Neural progenitor cell (in vitro differentiated cells): ENCODE results near the gene THBD.

Source experiments
- EZH2 ChIP-seq: fragments of 200-600 bp; sonication (generic); IDR thresholded peaks from 2 replicates; pipeline ENCODE4 v1.6.1; 2017; ENCODE audit warnings: antibody characterized with exemption, mild to moderate bottlenecking, moderate library complexity
- EZH2phosphoT487 ChIP-seq: fragments of 200-600 bp; sonication (generic); IDR thresholded peaks from 2 replicates; pipeline ENCODE4 v1.6.1; 2017; ENCODE audit warnings: antibody characterized with exemption
- TF ChIP-seq, protein P1 (sequence below): fragments of 200-600 bp; sonication (generic); IDR thresholded peaks from 2 replicates; pipeline ENCODE4 v1.5.1; 2017; ENCODE audit warnings: antibody characterized with exemption, mild to moderate bottlenecking

GRCh38 chr20:23007886-23008655 lies 41.4 kb downstream of the THBD start:
- TF ChIP-seq, protein P1, sequence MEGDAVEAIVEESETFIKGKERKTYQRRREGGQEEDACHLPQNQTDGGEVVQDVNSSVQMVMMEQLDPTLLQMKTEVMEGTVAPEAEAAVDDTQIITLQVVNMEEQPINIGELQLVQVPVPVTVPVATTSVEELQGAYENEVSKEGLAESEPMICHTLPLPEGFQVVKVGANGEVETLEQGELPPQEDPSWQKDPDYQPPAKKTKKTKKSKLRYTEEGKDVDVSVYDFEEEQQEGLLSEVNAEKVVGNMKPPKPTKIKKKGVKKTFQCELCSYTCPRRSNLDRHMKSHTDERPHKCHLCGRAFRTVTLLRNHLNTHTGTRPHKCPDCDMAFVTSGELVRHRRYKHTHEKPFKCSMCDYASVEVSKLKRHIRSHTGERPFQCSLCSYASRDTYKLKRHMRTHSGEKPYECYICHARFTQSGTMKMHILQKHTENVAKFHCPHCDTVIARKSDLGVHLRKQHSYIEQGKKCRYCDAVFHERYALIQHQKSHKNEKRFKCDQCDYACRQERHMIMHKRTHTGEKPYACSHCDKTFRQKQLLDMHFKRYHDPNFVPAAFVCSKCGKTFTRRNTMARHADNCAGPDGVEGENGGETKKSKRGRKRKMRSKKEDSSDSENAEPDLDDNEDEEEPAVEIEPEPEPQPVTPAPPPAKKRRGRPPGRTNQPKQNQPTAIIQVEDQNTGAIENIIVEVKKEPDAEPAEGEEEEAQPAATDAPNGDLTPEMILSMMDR: no peak
- TF ChIP-seq EZH2phosphoT487 (no peak), EZH2 (no peak)
